Activated effector memory CD4-positive, alpha-beta T cell treated with anti-CD3 and anti-CD28 coated beads, Interleukin-2, amount 50 U/mL, for 16 hours (primary cell): ENCODE measurements around the gene TGM4.

ENCODE experiments used
- DNase-seq: peaks from one replicate; pipeline ENCODE4 v3.0.0-alpha.2; 2020

The TGM4 gene

DNA sequence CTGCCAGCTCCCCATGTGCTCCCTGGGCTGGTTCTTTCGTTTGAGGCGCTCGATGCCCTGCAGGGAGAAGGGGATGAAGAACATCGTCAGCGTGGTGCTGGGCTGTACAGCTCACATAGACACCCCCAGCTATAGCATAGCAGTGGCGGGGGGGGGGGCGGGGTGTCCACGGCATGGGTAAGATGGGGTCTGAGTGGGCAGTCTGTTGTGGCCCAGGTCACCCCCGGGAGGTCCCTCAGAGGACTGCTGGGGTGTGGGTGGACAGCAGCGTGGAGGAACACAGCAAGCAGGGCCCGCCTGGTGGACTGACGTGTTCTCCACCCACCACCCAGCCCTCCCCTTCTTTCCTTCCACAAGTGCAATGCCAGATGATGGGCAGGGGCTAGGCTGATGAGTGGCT is 43.7 kb downstream of the TGM4 start:
- DNase-seq = peak; percentile 50

- DNase-seq = peak; percentile 50
Measured at GRCh38 chr3:44918581-44918980, 44.2 kb downstream of the TGM4 start.

GRCh38 chr3:44920081-44920480 is 45.7 kb downstream of the TGM4 start:
- peak; percentile 21 for DNase-seq

DNA sequence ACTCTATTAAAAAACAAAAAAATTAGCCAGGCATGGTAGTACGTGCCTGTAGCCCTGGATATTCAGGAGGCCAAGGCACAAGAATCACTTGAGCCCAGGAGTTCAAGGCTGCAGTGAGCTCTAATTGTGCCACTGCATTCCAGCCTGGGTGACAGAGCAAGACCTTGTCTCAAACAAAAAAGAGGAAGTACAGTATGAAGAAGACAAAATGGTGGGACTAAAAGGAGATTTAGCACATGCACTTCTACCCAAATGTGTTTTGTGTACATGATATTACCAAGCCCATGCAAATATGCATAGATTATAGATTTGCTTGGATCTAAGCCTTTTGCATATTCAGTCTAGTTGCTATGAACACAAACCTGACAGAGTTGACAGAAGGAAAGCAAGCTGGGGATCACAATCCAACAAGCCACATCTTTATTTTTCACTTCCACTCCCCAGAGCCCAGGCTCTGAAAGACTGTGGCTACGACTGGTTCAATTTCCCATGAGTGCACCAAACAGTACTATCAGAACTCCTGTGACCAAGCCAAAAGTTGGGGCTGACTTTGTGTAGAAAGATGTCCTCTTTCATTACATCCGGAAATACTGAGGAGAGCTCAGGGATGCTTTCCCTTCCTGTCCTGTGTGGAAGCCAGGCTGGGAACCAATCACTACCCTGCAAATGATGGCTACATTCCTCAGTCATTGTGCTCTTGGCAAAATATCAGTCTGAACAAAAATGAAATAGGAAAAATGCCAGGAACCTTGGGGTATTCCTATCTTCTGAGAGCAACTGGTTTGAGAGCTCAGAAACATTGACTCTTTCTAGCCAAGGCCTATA is 49.4 kb downstream of the TGM4 start:
- peak; percentile 36 for DNase-seq

DNA sequence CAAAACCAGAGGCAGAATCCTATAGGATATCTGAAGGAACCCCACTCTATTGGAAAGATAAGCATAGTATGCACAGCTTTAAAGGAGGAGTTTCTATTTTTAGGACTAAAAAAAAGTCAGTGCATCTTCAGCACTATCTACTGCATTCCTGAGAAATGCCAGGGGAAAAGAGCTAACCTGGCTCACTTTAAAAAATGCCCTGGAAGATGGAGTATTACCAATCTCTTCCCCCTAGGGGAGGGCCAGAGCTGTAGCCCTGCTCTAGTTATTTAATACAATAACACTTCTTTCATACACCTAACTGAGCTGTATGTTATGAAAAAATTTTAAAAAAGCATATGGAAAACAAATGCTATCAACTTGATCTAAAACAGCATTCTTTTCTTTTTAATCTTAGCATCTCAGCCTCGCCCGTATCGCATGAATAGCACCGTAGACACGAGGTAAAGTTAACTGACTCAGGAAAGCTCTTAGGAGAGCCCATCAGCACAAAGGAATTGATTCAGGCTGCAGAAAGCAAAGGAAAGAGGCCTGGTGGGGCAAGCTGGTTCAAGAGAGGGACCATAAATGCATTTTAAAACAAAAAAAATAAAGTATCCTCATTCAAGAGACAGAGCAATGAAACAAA is 50.2 kb downstream of the TGM4 start:
- peak; percentile 6 for DNase-seq

GRCh38 chr3:44926172-44926571 is 51.8 kb downstream of the TGM4 start:
- peak; percentile 47 for DNase-seq

- peak; percentile 54 for DNase-seq
Measured at GRCh38 chr3:44926921-44927320, 52.5 kb downstream of the TGM4 start.

DNA sequence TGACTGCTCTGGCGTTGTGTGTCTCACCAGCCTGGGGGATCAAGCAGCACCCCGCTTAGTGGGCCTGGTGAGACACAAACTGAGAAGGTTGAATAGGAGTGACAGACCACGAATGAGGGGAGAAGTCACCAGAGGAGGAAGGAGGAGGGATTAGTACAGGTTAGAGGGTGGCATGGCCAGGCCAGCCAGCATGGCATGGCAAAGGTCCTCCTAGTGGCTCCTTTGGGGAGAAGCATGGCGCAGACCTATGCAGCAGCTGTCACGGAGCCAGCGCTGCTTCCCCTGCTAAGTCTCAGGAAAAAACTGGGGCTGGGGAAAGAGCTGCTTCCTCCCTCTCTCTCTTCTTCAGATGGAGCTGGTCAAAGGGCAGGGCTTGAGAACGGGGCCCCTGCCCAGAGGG is 53.0 kb downstream of the TGM4 start:
- DNase-seq = peak; percentile 25

GRCh38 chr3:44929782-44930181 is 55.4 kb downstream of the TGM4 start:
- peak; percentile 50 for DNase-seq

DNA sequence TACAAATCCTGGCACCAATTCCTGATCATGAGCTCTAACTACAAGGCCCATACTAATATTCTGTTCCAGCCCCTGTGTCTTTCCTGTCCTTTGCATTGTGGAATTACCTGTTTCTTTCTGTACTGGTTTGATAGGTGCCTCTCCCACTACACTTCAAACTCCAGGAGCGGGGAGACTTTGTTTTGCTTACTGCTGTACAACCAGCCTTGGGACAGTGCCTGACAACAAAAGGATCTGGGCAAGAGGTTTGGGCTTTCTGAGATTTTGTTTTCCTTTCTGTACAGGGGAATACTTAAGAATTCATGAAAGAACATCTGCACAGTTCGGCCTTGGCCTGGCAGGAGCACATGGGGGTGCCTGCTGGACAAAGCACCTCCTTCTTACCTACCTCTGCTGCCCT is 56.5 kb downstream of the TGM4 start:
- DNase-seq = peak; percentile 25

GRCh38 chr3:44931791-44932190 is 57.4 kb downstream of the TGM4 start:
- peak; percentile 12 for DNase-seq

DNA sequence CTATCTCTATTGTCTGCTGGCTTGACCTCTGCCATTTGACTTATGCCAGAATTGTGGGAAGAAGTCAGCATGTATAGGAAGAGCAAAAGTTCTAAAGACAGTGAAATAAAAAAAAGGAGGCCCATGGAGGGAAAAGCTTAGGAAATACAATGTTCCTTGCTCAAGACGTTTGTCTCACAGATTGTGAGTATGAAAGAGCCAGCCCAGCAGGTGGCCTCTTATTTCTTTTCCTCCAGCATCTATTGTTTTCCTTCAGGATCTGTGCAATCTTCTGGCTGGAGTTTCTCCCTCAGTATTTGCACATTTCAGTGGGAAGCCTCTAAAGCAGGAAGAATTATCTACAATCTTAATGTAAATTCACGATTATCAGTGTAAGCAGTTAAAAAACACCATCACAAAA is 57.9 kb downstream of the TGM4 start:
- no peak for DNase-seq

GRCh38 chr3:44932986-44933944 is 58.9 kb downstream of the TGM4 start:
- peak; percentile 50 for DNase-seq

DNA sequence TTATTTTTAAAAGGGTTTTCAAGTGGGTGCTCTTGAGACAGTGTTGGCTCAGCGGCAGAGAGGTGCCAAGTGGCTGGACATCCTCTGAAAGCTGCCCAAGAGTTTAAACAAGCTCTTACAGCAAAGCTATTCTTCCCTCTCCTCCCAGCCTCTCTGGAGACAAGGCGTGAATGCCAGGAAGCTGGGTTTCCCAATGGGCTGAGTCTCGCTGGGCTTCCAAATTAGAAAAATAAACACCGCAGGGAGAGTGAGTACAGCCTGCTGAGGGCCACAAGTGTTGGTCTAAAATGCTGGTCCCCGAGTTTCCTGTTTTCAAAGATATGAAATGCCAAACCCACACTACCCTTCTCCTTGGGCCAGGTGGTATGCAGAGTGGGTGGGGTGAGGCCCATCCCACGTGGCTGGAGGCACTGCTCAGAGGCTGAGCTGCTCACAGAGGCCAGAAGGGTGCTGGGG is 65.2 kb downstream of the TGM4 start:
- DNase-seq = no peak

- peak; percentile 33 for DNase-seq
Measured at GRCh38 chr3:44942202-44942921, 68.0 kb downstream of the TGM4 start.

- DNase-seq = peak; percentile 30
Measured at GRCh38 chr3:44948239-44948638, 73.8 kb downstream of the TGM4 start.

DNA sequence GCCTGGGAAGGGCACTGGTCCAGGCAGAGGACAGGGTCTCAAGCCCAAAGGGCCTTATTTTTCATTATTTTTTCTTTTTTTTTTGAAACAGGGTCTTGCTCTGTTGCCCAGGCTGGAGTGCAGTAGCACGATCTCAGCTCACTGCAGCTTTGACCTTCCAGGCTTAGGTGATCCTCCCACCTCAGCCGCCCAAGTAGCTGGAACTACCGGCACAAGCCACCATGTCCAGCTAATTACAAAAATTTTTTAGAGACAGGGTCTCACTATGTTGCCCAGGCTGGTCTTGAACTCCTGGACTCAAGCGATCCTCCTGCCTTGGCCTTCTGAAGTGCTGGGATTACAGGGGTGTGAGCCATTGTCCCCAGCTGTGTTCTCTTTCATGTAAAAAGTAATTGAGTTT is 75.4 kb downstream of the TGM4 start:
- DNase-seq = peak; percentile 44

GRCh38 chr3:44950275-44950734 is 75.9 kb downstream of the TGM4 start:
- DNase-seq = peak; percentile 8

DNA sequence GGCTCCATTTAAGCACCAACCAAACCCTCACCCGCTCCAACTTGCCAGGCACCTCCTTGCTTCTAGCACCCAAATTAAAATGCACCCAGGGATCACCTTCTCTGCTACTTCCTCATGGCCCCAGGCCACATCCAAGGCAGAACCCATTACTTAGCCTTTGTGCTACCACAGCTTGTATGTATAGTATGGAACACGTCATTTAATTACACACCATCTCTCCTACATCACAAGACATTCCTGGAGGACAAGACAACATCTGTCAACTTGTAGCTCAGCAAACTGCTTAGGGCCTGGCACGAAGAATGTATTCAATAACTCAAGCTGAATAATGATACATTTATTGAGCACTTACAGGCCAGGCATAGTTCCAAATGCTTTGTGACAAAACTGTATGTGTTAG is 78.3 kb downstream of the TGM4 start:
- no peak for DNase-seq

- no peak for DNase-seq
Measured at GRCh38 chr3:44954304-44954703, 79.9 kb downstream of the TGM4 start.

DNA sequence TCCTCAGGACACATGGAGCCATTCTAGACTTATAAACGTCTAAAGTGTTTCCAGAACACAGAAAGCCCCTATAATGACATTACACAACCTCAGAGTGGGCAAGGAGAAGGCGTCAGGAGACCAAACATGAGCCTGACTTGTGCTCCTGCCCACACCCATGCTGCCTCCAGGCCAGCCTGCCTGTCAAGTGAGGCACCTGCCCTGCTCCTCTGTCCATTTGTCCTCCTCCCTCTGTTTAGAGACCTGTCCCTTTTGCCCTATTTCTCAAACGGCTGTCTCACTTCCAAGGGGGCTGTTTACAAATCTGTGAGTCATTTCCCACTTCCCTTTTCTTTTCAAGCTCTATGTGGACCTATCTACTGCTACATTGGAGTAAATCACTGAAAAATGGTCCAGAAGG is 80.6 kb downstream of the TGM4 start:
- DNase-seq = peak; percentile 34

GRCh38 chr3:44955917-44956316 is 81.5 kb downstream of the TGM4 start:
- DNase-seq = peak; percentile 6
